D341Med (cell line): Measurements from ENCODE around the gene SMPD2.

Experiments
- DNase-seq: peaks from one replicate; pipeline ENCODE4 v3.0.0; 2012; ENCODE audit warnings: low spot score

Gene SMPD2

GRCh38 chr6:109447087-109447486 is 6.6 kb downstream of the SMPD2 start:
- no peak for DNase-seq

GRCh38 chr6:109447878-109448555 is 7.5 kb downstream of the SMPD2 start:
- no peak for DNase-seq

- DNase-seq: no peak
Measured at GRCh38 chr6:109448615-109449014, 8.1 kb downstream of the SMPD2 start.

GRCh38 chr6:109449064-109449794 is 8.7 kb downstream of the SMPD2 start:
- DNase-seq: no peak

- no peak for DNase-seq
Measured at GRCh38 chr6:109449795-109450673, 9.5 kb downstream of the SMPD2 start.

- DNase-seq: no peak
Measured at GRCh38 chr6:109450801-109451200, 10.3 kb downstream of the SMPD2 start.

- DNase-seq: no peak
Measured at GRCh38 chr6:109451376-109451775, 10.9 kb downstream of the SMPD2 start.

GRCh38 chr6:109452181-109452580 is 11.7 kb downstream of the SMPD2 start:
- no peak for DNase-seq

- DNase-seq: no peak
Measured at GRCh38 chr6:109453156-109453555, 12.6 kb downstream of the SMPD2 start.

GRCh38 chr6:109453594-109454495 is 13.3 kb downstream of the SMPD2 start:
- DNase-seq: peak; percentile 70

GRCh38 chr6:109454496-109455436 is 14.2 kb downstream of the SMPD2 start:
- no peak for DNase-seq

- peak; percentile 89 for DNase-seq
Measured at GRCh38 chr6:109455437-109456110, 15.1 kb downstream of the SMPD2 start, which contains the start of gene MICAL1. MICAL1 (minus strand) TSS chr6:109455772; CDS start chr6:109454196, 1,576 bp downstream.

- DNase-seq: no peak
Measured at GRCh38 chr6:109456111-109456583, 15.6 kb downstream of the SMPD2 start.

GRCh38 chr6:109456710-109457561 is 16.4 kb downstream of the SMPD2 start:
- DNase-seq: no peak

GRCh38 chr6:109457562-109457996 is 17.1 kb downstream of the SMPD2 start:
- no peak for DNase-seq

GRCh38 chr6:109458774-109459531 is 18.4 kb downstream of the SMPD2 start:
- DNase-seq: no peak

GRCh38 chr6:109460161-109460829 is 19.8 kb downstream of the SMPD2 start:
- DNase-seq: no peak
